ENCODE data around the gene MTCH1. TPM values are rescaled to one million over a fixed set of nuclear protein-coding genes. Genes with fewer than 3 reads are reported as not detected.

MTCH1 gene
- total and polyA plus RNA-seq, 8 donors: 66.8 to 146 (median 87.2) TPM

DNA sequence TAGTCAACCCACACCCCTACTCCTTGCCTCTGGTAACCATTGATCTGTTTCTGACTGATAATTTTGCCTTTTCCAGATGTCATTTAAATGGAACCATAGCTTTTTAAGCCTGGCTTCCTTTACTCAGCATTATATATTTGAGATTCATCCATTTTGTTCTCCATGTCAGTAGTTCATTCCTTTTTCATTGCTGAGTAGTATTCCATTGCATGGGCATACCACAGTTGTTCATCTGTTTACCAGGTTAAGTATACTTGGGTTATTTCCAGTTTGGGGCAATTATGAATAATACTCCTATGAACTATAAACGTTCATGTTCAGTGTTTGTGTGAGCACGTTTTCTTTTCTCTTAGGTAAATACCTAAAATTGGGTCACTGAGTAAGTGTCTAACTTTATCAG, 44.6 kb upstream of the MTCH1 start:
- Histone ChIP-seq H3K4me1 (peaks cover 0 to 4% (median 0%) of the 10 kb centered on the region in 3 donors), H3K4me3 (no peak overlapping the region), H3K27me3 (no peaks in the 10 kb centered on the region), H3K9me3 (no peaks in the 10 kb centered on the region), H3K36me3 (no peaks in the 10 kb centered on the region), H3K27ac (no peak overlapping the region)
- ATAC-seq (no peak), FAIRE-seq (no peak), DNase-seq (no peak)
- TF ChIP-seq CTCF (IDR thresholded peaks at IDR 0.05): no peak
- WGBS, 2 donors: 59 to 83% methylated on average over 2 of the region's 2 CpGs
- intact Hi-C loops (cut with DNase I): no loop called here

DNA sequence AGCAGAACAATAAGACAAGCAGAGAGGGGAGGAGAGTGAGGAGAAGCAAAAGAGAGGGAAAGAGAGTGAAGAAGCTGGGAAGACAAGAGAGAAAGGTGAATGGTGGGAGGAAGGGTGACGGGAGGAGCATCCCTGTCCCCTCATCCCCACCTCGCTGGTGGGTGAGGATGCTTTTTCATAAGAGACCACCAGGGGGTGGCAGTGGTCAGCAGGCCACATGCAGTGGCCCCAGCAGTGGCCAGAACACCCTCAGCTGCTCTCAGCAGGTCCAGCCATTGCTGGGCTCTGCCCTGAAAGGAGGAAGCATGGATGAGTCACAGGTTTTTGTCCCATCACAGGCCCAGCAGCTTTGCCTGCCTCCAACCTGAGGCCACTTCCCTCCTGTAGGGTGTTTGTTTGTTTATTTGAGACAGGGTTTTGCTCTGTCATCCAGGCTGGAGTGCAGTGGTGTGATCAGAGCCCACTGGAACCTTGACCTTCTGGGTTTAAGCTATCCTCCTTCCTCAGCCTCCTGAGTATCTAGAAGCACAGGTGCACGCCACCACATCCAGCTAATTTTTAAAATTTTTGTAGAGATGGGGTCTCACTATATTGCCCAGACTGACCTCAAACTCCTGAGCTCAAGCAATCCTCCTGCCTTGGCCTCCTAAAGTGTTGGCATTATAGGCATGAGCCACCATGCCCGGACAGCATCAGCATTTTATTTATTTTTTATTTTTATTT, 43.4 kb upstream of the MTCH1 start:
- peak; percentile 81 to 96 (median 92) for ATAC-seq
- 47 to 62% methylated on average over 4 of the region's 4 CpGs for WGBS, 2 donors
- no peak for FAIRE-seq
- peak in 3 of 4 donors; percentile 64 to 79 (median 65) for TF ChIP-seq CTCF (IDR thresholded peaks at IDR 0.05)
- no peaks in the 10 kb centered on the region for H3K36me3 ChIP-seq
- H3K27me3 ChIP-seq: no peaks in the 10 kb centered on the region
- H3K4me1 ChIP-seq: peaks cover 0 to 10% (median 0%) of the 10 kb centered on the region in 3 donors
- no peak overlapping the region for H3K4me3 ChIP-seq
- peak overlapping the region in 1 of 4 donors; percentile 12 for H3K27ac ChIP-seq
- intact Hi-C loops (cut with DNase I): loop anchor here in 2 of 3 donors (5.0 to 10.0 kb wide), 2 partner anchors 143 to 145 kb away; partner anchors contain the start of gene PIM1 (in 2 of the 2)
- no peaks in the 10 kb centered on the region for H3K9me3 ChIP-seq
- peak in 5 of 6 donors; percentile 74 to 79 (median 77) for DNase-seq

DNA sequence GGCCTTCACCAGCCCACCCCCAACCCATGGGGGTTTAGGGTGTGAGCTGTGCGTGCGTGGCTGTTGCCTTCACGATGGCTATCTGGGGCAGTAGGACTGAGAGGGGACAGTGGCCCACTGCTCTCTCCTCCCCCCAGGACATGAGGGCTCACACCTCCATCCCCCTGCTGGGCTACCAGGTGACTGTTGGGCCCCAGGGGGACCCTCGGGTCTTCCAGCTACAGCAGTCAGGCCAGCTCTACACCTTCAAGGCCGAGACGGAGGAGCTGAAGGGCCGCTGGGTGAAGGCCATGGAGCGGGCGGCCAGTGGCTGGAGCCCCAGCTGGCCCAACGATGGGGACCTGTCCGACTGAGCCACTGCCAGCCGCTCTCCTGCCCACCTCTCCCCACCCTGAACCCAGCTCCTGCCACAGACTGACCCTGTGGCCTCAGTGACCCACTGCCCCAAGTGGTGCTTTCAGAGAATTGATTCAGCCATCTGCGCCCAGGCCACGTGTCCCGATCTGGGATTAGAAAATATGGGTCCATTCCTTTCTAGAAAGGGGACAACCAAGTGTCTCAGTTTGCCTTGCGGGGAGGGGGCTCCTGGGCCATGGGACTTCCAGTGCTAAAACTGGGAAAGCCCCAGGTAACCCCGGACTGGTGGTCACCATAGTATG, 41.9 kb upstream of the MTCH1 start:
- no peak for TF ChIP-seq CTCF (IDR thresholded peaks at IDR 0.05)
- H3K9me3 ChIP-seq: no peaks in the 10 kb centered on the region
- DNase-seq: no peak

DNA sequence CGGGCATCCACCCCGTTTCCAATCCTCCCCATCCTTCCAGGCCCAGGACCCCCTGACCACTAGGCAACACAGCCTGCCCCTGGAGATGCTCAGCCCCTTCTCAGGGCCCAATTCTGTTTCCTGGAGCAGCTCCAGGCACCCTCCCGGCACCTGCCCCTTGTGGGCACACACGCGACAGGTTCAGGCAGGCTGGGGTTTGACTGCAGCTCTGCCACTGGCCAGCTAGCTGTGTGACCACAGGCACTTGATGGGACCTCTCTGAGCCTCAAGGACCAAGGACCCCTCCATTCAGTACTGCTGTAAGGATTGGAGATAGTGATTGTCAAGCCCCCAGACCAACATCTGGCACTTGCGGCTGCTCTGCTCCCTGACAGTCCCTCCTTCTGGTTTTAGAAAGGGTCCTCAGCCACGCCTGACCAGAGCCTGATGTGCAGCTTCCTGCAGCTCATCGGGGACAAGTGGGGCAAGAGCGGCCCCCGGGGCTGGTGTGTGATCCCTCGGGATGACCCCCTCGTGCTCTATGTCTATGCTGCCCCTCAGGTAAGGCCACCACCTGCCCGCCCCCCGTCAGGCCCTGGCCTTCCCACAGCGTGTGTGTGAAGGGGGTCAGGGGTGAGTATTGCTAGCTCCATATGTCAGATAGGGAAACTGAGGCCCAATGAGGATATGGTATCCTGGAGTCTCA, 41.2 kb upstream of the MTCH1 start:
- Histone ChIP-seq H3K9me3 (no peaks in the 10 kb centered on the region), H3K36me3 (no peaks in the 10 kb centered on the region), H3K4me1 (peaks cover 5 to 27% (median 7%) of the 10 kb centered on the region in 3 donors), H3K27ac (no peak overlapping the region), H3K27me3 (no peaks in the 10 kb centered on the region), H3K4me3 (no peak overlapping the region)
- DNase-seq: no peak
- intact Hi-C loops (cut with DNase I): loop anchor here in 2 of 3 donors (5.0 to 10.0 kb wide), 2 partner anchors 145 to 148 kb away; partner anchors contain the start of gene PIM1 (in 2 of the 2)
- no peak for ATAC-seq
- no peak for TF ChIP-seq CTCF (IDR thresholded peaks at IDR 0.05)
- 81 to 86% methylated on average over 15 of the region's 15 CpGs for WGBS, 2 donors
- no peak for FAIRE-seq

More for the DNA sequence above, 41.9 kb upstream of the MTCH1 start:
- ATAC-seq: no peak
- no peak overlapping the region for H3K4me3 ChIP-seq
- intact Hi-C loops (cut with DNase I): loop anchor here in 2 of 3 donors (5.0 to 10.0 kb wide), 2 partner anchors 144 to 147 kb away; partner anchors contain the start of gene PIM1 (in 2 of the 2)
- no peak overlapping the region for H3K27ac ChIP-seq
- no peaks in the 10 kb centered on the region for H3K27me3 ChIP-seq
- FAIRE-seq: no peak
- H3K36me3 ChIP-seq: no peaks in the 10 kb centered on the region
- WGBS, 2 donors: 87 to 91% methylated on average over 16 to 17 of the region's 17 CpGs
- peaks cover 5 to 24% (median 7%) of the 10 kb centered on the region in 3 donors for H3K4me1 ChIP-seq
